Measurements from ENCODE around the gene RER1. TPM values are rescaled to one million over a fixed set of nuclear protein-coding genes. Genes with fewer than 3 reads are reported as not detected.

RER1 gene
- total and polyA plus RNA-seq, 9 donors = 51.0 to 224 (median 99.0) TPM

GRCh38 chr1:2447276-2448097 is 55.8 kb downstream of the RER1 start:
- Histone ChIP-seq H3K27ac (no peak overlapping the region), H3K27me3 (no peaks in the 10 kb centered on the region), H3K9me3 (no peaks in the 10 kb centered on the region), H3K4me1 (ENCODE audit: insufficient read depth) (no peaks in the 10 kb centered on the region), H3K4me3 (no peak overlapping the region), H3K36me3 (no peaks in the 10 kb centered on the region)
- no peak for DNase-seq
- intact Hi-C loops (cut with DNase I) = no loop called here
- no peak for TF ChIP-seq POLR2A (IDR thresholded peaks at IDR 0.05)
- no peak for TF ChIP-seq EP300 (IDR thresholded peaks at IDR 0.05)
- TF ChIP-seq, protein P1, sequence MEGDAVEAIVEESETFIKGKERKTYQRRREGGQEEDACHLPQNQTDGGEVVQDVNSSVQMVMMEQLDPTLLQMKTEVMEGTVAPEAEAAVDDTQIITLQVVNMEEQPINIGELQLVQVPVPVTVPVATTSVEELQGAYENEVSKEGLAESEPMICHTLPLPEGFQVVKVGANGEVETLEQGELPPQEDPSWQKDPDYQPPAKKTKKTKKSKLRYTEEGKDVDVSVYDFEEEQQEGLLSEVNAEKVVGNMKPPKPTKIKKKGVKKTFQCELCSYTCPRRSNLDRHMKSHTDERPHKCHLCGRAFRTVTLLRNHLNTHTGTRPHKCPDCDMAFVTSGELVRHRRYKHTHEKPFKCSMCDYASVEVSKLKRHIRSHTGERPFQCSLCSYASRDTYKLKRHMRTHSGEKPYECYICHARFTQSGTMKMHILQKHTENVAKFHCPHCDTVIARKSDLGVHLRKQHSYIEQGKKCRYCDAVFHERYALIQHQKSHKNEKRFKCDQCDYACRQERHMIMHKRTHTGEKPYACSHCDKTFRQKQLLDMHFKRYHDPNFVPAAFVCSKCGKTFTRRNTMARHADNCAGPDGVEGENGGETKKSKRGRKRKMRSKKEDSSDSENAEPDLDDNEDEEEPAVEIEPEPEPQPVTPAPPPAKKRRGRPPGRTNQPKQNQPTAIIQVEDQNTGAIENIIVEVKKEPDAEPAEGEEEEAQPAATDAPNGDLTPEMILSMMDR (IDR thresholded peaks at IDR 0.05) = no peak
- 43 to 54% (median 44%) methylated on average over 20 to 23 of the region's 23 CpGs for WGBS, 3 donors

DNA sequence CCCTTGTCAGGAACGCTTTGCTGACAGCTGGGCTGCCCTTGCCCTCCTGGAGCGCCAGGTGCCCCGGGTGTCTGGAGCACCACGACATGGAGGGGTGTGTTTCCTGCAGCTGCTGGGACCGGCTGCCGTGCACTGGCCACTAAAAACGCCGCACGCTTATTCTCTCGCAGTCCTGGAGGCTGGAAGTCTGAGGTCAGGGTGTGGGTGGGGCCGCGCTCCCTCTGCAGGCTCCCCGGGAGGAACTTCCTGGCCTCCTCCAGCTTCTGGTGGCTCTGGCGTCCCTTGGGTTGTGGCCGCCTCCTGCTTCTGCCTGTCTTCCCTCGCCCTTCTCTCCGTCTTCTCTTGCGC is 56.4 kb downstream of the RER1 start:
- WGBS, 3 donors = 51 to 69% (median 67%) methylated on average over 14 to 18 of the region's 18 CpGs
- H3K27ac ChIP-seq = no peak overlapping the region
- DNase-seq = no peak
- no peaks in the 10 kb centered on the region for H3K27me3 ChIP-seq
- no peaks in the 10 kb centered on the region for H3K9me3 ChIP-seq
- H3K4me1 ChIP-seq (ENCODE audit: insufficient read depth) = no peaks in the 10 kb centered on the region
- intact Hi-C loops (cut with DNase I) = no loop called here
- no peaks in the 10 kb centered on the region for H3K36me3 ChIP-seq
- TF ChIP-seq, protein P1 (IDR thresholded peaks at IDR 0.05) = no peak
- TF ChIP-seq POLR2A (IDR thresholded peaks at IDR 0.05) (no peak), EP300 (IDR thresholded peaks at IDR 0.05) (no peak)
- no peak overlapping the region for H3K4me3 ChIP-seq

DNA sequence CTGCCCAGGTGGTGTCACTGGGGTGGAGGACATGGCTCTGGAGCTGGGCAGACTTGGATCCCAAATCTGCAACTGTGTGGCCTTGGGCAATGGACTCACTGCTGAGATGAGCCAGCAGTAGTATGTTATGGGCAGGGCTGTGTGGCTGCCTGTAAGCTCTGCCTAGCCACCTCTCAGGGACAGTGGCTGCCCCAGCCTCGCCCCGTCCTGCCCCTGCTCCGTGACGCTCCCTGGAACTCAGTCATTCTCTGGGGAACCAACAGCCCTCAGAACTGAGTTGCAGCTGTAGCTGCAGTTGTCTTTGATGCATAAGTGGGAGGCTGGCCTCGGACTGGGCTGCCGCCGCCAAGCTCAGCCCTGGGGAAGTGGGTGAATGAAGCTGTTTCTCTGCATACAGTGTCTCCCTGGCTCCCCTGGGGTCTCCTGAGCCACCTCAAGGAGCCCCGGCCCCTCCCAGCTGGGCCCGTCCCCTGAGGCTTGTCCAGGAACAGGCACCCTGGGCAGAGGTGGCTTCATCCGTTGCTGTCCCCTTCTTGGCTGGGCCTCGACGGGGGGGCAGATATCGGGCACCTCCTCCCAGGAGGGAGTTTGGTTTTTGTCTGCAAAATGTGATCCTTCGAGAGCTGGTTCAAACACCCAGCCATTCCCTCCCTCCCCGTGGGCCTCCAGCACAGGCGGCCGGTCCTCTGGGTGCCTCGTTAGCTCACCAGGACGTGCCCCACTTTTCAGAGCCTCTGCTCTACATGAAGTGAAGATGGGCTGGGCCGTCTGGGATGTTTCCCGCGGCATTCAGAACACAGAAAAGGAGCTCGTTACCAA is 58.2 kb downstream of the RER1 start:
- WGBS, 3 donors = 39 to 53% (median 42%) methylated on average over 23 of the region's 23 CpGs
- H3K9me3 ChIP-seq = no peaks in the 10 kb centered on the region
- H3K4me1 ChIP-seq (ENCODE audit: insufficient read depth) = no peaks in the 10 kb centered on the region
- intact Hi-C loops (cut with DNase I) = loop anchor here in 1 of 4 donors (10.0 kb wide), 1 partner anchor 1555 kb away; no protein-coding TSS in a partner anchor
- H3K27me3 ChIP-seq = no peaks in the 10 kb centered on the region
- DNase-seq = no peak
- no peak overlapping the region for H3K27ac ChIP-seq
- H3K36me3 ChIP-seq = no peaks in the 10 kb centered on the region
- H3K4me3 ChIP-seq = no peak overlapping the region
- TF ChIP-seq POLR2A (IDR thresholded peaks at IDR 0.05) (no peak), EP300 (IDR thresholded peaks at IDR 0.05) (no peak)
- TF ChIP-seq, protein P1 (IDR thresholded peaks at IDR 0.05) = no peak

DNA sequence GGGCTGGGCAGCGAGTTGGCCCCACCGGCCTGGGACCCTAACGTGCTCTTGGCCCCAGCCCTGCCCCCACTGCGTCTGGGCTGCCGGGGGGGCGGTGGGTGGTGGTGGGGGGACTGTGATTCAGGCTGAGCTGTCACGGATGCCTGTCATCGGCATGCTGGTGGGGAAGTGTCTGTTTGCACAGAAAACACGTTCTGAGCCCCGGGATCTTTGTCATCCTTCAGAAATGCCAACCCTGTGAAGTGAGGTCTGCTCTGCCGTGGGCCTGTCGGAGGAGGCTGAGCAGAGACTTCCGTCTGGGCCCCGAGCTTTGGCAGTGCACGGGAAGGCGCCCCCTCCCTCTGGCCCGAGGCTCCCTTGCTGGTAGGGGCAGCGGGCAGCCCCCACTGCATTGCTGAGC is 60.1 kb downstream of the RER1 start:
- TF ChIP-seq, protein P1 (IDR thresholded peaks at IDR 0.05) = no peak
- no peak for TF ChIP-seq POLR2A (IDR thresholded peaks at IDR 0.05)
- no peak for TF ChIP-seq EP300 (IDR thresholded peaks at IDR 0.05)
- intact Hi-C loops (cut with DNase I) = loop anchor here in 1 of 4 donors (10.0 kb wide), 1 partner anchor 1553 kb away; no protein-coding TSS in a partner anchor
- Histone ChIP-seq H3K27me3 (no peaks in the 10 kb centered on the region), H3K27ac (no peak overlapping the region), H3K36me3 (no peaks in the 10 kb centered on the region), H3K4me1 (ENCODE audit: insufficient read depth) (no peaks in the 10 kb centered on the region), H3K9me3 (no peaks in the 10 kb centered on the region), H3K4me3 (no peak overlapping the region)
- 14 to 57% (median 19%) methylated on average over 10 to 18 of the region's 18 CpGs for WGBS, 3 donors
- no peak for DNase-seq
